GM10248 (cell line): ENCODE data around the gene NLGN2.

Experiments used
- CTCF ChIA-PET: fragments of 300-600 bp; sonication (Branson Sonifier 250); formaldehyde crosslinking; extraction: SDS; loops from one replicate; lab custom pipeline; 2021; ENCODE audit warnings: antibody characterized with exemption; lab: Yijun Ruan, JAX
- POLR2A ChIA-PET: fragments of 350-650 bp; sonication (Branson Sonifier 250); formaldehyde crosslinking; extraction: SDS; loops from one replicate; lab custom pipeline; 2020; ENCODE audit warnings: antibody characterized with exemption; lab: Yijun Ruan, JAX
- DNase-seq: peaks from one replicate; pipeline ENCODE4 v3.0.0; 2012; ENCODE audit errors: extremely low spot score
- CTCF ChIP-seq: IDR thresholded peaks from 2 replicates; pipeline ENCODE4 v1.5.1; 2012; ENCODE audit warnings: mild to moderate bottlenecking, low read depth; ENCODE audit errors: extremely low read depth, missing control alignments, control extremely low read depth

The NLGN2 gene

GRCh38 chr17:7462474-7463371 is 55.1 kb downstream of the NLGN2 start:
- POLR2A ChIA-PET, result interaction anchor here (0.5 to 1.0 kb wide), 3 partner anchors 22 to 23 kb away, joined by 3 to 6 read pairs (median 3); partner anchors contain the start of gene POLR2A
- TF ChIP-seq CTCF, result no peak

GRCh38 chr17:7463372-7463846 is 55.8 kb downstream of the NLGN2 start:
- no peak for DNase-seq
- POLR2A ChIA-PET, result interaction anchor here (0.5 to 0.8 kb wide), 3 partner anchors 18 to 22 kb away, joined by 3 to 8 read pairs (median 6); partner anchors contain the start of gene POLR2A
- TF ChIP-seq CTCF, result no peak
- CTCF ChIA-PET, result interaction anchor here (1.1 to 2.0 kb wide), 2 partner anchors 13 to 108 kb away, joined by 3 to 6 read pairs; no protein-coding TSS in a partner anchor

More at GRCh38 chr17:7462474-7463371, 55.1 kb downstream of the NLGN2 start:
- no peak for DNase-seq
- CTCF ChIA-PET, result interaction anchor here (0.9 to 2.0 kb wide), 5 partner anchors 14 to 127 kb away, joined by 3 to 6 read pairs (median 3); partner anchors contain the start of gene SOX15

GRCh38 chr17:7464081-7464480 is 56.4 kb downstream of the NLGN2 start:
- no peak for DNase-seq
- ChIA-PET CTCF (interaction anchor here (1.9 kb wide), 1 partner anchor 12 kb away, joined by 4 read pairs; no protein-coding TSS in a partner anchor), POLR2A (interaction anchor here (0.6 to 0.8 kb wide), 2 partner anchors 19 to 98 kb away, joined by 4 to 8 read pairs; no protein-coding TSS in a partner anchor)
- TF ChIP-seq CTCF, result no peak

GRCh38 chr17:7465597-7466275 is 58.1 kb downstream of the NLGN2 start:
- POLR2A ChIA-PET, result interaction anchor here (0.7 to 1.1 kb wide), 2 partner anchors 61 to 78 kb away, joined by 3 read pairs; no protein-coding TSS in a partner anchor

GRCh38 chr17:7466318-7466638 is 58.6 kb downstream of the NLGN2 start:
- TF ChIP-seq CTCF, result no peak
- DNase-seq, result no peak
- ChIA-PET CTCF (interaction anchor here (1.3 to 1.9 kb wide), 3 partner anchors 9 to 19 kb away, joined by 3 to 6 read pairs (median 3); no protein-coding TSS in a partner anchor), POLR2A (interaction anchor here (0.7 to 1.6 kb wide), 3 partner anchors 18 to 77 kb away, joined by 3 to 5 read pairs (median 3); partner anchors contain the start of gene POLR2A)

More at GRCh38 chr17:7465597-7466275, 58.1 kb downstream of the NLGN2 start:
- TF ChIP-seq CTCF, result no peak
- CTCF ChIA-PET, result interaction anchor here (1.3 to 1.9 kb wide), 3 partner anchors 10 kb away, joined by 3 to 6 read pairs (median 4); no protein-coding TSS in a partner anchor
- DNase-seq, result no peak
